ENCODE data around the gene SERINC5.
"Not testable (repeated sequence)": the region's sequence is repeated elsewhere in the genome, so short reads cannot be mapped to it uniquely, and the experiment has no call there.

The SERINC5 gene

DNA sequence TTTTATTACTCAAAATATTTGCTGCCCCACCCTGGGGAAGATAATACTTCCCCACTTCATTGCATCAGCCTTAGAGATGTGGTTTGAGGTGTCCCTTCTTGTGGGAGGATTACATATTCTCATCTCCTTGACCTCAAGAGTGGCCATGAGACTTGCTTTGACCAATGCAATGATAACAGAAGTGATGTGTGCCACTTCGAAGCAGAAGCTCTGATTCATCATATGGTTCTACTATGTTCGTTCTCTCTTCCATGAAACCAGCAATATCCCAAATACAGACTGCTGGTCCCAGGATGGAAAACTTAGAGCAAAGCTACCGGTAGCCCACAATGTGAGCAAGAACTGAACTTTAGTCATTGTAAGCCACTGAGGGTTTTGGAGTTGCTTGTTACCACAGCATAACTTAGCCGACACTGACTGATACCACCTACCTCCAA is 128.7 kb downstream of the SERINC5 start:
- DNase-seq, result no peak

GRCh38 chr5:80125962-80126480 is 129.8 kb downstream of the SERINC5 start:
- no peak for DNase-seq

DNA sequence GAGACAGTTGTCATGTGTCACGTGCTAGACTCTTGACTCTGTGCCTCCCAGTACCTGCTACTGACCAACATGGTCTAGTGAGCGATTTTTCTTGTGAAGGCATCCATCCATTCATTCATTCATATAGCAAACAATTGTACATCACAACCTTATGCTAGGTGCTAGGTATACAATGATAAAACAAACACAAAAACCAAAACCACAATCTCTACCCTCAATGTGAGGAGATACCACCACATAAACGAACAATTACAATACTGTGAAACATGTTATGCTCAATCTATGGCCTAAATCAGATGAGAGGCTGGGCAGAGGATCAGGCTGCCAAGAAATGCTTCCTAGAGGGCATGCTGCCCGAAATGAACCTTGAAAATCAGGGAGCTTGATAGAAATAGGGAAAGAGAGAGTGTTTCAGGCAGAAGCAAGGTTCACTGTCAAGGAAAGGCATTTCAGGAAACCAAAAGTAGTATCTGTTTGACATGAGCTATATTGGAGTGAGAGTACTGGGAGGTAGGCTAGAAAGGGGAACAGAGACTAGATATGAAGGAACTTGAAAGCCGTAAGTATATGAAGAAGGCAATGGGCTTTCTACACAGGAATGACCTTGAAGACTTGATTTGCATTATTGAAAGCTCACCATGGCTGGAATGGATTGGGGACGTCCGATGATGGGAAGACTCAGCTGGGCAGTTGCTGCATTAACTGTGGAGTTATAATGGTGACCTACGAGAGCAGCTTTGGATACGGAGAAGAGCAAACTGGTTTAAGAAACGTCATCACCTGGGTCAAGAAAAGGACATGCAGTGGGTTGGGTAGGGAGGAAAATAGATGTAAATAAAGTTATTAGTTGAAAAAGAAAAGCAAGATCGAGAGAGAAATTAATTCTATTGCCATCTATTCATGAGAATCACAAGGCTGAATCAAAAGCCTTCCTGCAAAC is 130.6 kb downstream of the SERINC5 start:
- DNase-seq, result no peak

GRCh38 chr5:80124121-80124918 is 131.5 kb downstream of the SERINC5 start:
- no peak for DNase-seq

GRCh38 chr5:80122579-80122978 is 133.3 kb downstream of the SERINC5 start:
- DNase-seq, result no peak

- DNase-seq, result no peak
These were observed 136.5 kb downstream of the SERINC5 start for GRCh38 chr5:80119372-80119771.

DNA sequence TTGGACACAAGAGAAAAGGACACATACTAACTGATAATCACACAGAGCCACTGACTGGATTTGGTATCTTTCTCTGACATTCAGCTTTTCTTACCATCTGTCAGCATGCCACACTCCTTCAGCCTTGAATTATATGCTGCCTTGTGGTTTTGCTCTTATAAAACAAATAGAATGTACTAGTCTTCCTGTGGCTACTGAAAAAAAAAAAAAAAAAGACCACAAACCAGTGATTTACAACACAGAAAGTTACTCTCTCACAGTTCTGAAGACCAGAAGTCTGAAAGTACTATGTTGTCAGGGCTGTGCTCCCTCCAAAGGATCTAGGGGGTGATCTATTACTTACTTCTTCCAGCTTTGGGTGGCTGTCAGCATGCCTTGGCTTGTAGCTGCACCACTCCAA is 138.4 kb downstream of the SERINC5 start:
- DNase-seq, result no peak

GRCh38 chr5:80116465-80116864 is 139.4 kb downstream of the SERINC5 start:
- no peak for DNase-seq

DNA sequence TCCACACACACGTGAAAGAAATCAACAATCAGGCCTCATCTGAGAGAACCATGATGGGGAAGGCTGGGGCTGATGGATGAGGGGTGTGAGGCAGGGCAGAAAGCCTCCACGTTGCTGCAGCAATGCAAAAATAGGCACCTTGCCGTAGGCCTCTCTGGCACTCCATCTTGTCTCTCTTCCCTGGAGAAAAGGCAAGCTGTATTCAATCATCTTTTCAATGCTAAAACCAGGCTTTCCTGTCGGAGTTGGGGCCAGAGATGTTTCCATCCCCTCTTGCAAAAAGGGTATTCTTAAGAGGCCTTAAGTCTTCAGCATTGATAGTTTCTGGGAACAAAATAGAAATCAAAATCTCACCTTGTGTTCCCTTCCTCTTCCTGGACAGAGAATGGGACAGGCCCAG is 139.8 kb downstream of the SERINC5 start:
- DNase-seq, result no peak

DNA sequence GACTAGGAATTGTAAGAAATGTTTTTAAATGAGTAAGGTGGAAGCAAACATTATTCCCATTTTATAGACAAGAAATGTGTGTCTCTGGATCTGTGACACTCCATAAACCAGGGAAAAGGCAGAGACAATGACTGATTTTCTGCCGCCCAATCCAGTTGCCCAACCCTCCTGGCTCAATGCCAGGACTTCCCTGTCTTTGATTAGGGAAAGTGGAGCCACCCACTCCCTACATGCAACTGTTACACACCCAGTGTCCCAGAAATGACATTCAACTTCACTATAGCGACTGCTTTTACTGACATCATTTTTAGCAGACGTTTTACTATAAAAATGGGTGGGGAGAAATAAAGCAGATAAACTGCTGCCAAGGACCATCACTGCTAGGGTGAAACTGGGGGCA is 141.0 kb downstream of the SERINC5 start:
- no peak for DNase-seq

DNA sequence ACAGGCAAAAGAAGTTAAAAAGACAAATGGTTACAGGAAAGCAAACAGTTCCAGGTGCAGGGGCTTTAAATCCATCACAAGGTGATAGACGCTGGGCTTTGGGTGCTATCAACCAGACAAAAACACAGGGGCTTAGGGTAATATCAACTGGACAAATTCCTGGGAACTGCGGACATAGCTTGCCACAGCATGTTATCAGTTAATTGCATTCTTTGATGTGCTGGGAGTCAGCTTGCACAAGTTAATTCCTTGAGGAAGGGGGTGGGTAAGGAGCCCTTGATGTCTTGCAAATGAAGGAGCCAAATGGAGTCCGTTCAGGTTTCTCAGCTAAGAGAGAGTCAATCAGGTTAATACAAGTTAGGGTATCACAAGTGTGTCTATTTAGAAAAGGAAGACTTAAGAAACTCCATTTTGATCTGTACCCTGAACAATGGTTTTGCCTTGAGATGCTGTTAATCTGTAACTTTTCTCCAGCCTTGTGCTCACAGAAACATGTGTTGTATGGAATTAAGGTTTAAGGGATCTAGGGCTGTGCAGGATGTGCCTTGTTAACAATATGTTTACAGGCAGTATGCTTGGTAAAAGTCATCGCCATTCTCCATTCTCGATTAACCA is 144.4 kb downstream of the SERINC5 start:
- DNase-seq, result not testable (repeated sequence)

DNA sequence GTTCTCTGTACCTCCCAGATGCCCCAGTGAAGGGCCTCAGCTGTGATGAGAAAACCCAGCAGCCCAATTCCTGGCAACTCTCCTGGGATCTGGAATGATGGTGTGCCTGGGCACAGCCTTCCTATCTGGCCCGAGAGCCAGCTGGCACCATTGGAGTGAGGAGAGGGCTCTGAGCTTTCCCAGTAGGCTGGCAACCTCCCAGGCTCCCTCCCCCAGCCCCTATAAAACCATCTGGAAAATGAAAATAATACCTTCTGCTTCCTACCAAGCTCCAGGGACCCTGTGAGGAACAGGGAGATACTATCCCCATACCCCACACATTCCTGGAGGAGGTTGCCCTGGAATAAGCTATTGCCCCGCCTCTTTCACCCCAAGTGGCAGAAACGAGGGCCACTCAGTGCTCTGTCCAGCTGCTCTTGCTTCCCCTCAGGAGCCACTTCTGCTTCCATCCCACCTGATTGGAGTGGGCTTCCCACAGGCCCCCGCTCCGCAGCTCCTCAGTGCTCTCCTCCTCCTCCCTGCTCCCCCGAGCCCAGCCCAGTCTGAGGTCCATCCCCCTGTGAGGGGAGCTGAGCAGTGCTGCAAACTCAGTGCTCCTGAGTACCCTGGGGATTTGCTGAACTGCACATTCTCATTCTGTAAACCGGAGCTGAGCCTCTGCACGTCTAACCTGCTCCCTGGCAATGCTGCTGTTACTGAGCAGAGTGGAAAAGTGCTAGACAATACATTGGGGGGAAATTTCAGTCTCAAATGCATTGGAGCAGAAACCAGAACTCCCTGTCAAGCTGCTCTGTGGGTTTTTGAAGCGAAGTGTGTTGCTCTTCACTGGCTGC is 146.0 kb downstream of the SERINC5 start:
- DNase-seq, result peak; percentile 86

GRCh38 chr5:80106916-80107315 is 148.9 kb downstream of the SERINC5 start:
- DNase-seq, result no peak

GRCh38 chr5:80105698-80106439 is 150.0 kb downstream of the SERINC5 start:
- no peak for DNase-seq

GRCh38 chr5:80103371-80103770 is 152.5 kb downstream of the SERINC5 start:
- no peak for DNase-seq

DNA sequence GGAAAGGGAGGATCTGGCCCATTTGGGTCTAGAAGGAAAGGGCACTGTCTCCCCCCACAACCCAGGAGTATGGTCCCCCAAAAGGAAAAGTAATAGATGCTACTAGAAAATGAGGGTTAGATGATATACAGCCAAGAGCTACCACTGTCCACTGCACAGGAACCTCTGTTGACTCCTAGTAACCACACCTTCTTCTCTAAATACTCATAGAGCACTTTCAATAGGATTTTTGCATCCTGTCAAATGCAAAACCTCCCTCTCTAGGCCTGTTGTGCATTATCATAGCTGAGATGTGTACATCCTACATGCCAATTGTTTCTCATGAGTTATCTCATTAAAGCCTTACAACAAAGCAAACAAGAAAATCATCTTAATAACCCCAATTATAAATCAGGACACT is 153.9 kb downstream of the SERINC5 start:
- no peak for DNase-seq

- DNase-seq, result no peak
These were observed 158.4 kb downstream of the SERINC5 start for GRCh38 chr5:80097451-80097850.

- DNase-seq, result no peak
These were observed 161.6 kb downstream of the SERINC5 start for GRCh38 chr5:80094236-80094738.

DNA sequence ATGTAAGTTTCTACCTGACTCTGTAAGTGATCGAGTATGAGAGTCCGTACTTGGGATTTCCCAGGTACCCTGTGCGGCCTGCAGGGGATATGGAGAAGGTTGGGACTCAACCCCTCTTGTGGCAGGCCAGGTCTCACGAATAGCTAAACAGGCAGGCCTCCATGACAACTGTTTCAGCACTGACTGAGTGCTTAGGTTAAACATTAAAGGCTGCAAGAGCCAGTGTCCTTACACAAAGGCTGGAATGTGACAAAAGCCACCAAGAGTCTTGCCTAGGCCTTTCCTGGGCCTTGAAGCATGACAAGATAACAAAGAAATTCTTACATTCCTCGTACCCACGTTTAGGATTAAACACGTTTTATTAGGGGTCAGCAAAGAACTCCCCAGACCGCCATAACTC is 162.1 kb downstream of the SERINC5 start:
- no peak for DNase-seq

GRCh38 chr5:80092486-80093107 is 163.3 kb downstream of the SERINC5 start:
- DNase-seq, result no peak

DNA sequence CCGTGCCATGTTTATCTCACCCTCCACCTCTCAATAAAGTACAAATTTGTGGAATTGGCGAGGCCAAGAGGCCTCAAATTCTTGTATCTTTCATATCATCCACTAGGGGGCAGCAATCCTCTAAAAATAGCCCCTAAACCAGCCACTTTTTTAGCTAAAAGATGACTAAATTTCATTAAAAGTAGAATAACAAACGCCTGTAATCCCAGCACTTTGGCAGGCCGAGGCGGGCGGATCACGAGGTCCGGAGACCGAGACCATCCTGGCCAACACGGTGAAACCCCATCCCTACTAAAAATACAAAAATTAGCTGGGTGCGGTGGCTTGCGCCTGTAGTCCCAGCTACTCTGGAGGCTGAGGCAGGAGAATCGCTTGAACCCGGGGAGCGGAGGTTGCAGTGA is 164.1 kb downstream of the SERINC5 start:
- DNase-seq, result not testable (repeated sequence)

All from NCI-H524 treated with DMSO at 0.1 percent for 48 hours (cell line).